Breast epithelium (tissue), 3 donors: ENCODE measurements around the gene PTPRN2.

Experiments used
- POLR2A ChIP-seq: fragments of 450-650 bp; IDR thresholded peaks from one replicate; pipeline ENCODE4 v1.6.1; 2016; ENCODE audit warnings: antibody characterized with exemption, mild to moderate bottlenecking, moderate library complexity
- TF ChIP-seq, protein P1 (sequence below), 3 donors: fragments of 450-650 bp; IDR thresholded peaks; one replicate each; pipeline ENCODE4 v1.5.1; 2016 to 2017; ENCODE audit warnings: antibody characterized with exemption in 3 of 3, mild to moderate bottlenecking in 3 of 3, moderate library complexity in 3 of 3

DNA sequence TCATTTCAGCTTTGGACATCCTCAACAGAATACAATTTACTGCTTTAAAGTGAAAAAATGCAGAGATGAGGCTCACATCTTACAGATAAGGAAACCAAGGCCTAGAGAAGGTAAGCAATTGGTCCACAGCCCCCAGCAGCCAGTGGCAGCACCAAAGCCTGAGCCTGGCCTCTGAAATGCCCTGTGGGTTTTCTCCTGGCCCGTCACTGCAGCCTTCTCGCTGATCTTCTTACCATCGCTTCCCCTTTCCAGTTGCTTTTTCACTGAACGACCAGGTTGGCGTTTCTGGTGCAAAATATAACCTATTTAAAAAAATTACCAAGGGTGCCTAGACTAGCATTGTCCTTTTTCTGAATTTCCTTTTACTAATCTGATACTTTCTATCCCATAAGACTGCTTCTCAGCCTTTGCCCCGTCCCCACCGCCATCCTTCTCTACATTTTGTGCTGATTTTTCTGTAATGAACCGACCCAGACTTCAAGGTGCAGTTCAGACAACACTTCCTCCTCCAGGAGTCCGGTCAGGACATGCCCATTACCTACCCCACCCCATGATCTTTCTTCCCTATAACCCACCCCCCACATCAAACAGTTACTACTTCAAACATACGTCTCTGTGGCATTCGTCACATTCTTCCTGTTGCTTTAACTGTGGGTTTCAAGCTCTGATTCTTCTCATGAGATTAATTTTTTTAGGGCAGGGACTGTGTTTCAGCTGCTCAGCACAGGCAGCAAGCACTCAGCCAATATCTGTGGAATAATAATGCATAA, 961.5 kb downstream of the PTPRN2 start:
- no peak for TF ChIP-seq POLR2A
- TF ChIP-seq, protein P1, sequence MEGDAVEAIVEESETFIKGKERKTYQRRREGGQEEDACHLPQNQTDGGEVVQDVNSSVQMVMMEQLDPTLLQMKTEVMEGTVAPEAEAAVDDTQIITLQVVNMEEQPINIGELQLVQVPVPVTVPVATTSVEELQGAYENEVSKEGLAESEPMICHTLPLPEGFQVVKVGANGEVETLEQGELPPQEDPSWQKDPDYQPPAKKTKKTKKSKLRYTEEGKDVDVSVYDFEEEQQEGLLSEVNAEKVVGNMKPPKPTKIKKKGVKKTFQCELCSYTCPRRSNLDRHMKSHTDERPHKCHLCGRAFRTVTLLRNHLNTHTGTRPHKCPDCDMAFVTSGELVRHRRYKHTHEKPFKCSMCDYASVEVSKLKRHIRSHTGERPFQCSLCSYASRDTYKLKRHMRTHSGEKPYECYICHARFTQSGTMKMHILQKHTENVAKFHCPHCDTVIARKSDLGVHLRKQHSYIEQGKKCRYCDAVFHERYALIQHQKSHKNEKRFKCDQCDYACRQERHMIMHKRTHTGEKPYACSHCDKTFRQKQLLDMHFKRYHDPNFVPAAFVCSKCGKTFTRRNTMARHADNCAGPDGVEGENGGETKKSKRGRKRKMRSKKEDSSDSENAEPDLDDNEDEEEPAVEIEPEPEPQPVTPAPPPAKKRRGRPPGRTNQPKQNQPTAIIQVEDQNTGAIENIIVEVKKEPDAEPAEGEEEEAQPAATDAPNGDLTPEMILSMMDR (IDR thresholded peaks at IDR 0.05): no peak
